DOHH2 (cell line): Measurements from ENCODE around the gene KAT6B.
"Not testable (repeated sequence)": the region's sequence is repeated elsewhere in the genome, so short reads cannot be mapped to it uniquely, and the experiment has no call there.

Experiments
- H3F3A ChIP-seq: fragments of 200-600 bp; sonication (generic), shearing (Covaris generic); 2 replicates; pipeline ENCODE4 v1.6.0; 2016; ENCODE audit warnings: antibody characterized with exemption, mild to moderate bottlenecking; ENCODE audit not compliant: control insufficient read depth, insufficient read depth
- H3K27ac ChIP-seq: fragments of 200-600 bp; sonication (generic); 2 replicates; pipeline ENCODE4 v1.5.1; 2014; ENCODE audit warnings: low read depth, mild to moderate bottlenecking, low read length, moderate library complexity
- H3K27me3 ChIP-seq: fragments of 200-600 bp; sonication (generic); 2 replicates; pipeline ENCODE4 v1.6.1; 2014; ENCODE audit warnings: mild to moderate bottlenecking, low read length, mixed read lengths; ENCODE audit not compliant: control insufficient read depth
- H3K36me3 ChIP-seq: fragments of 200-600 bp; sonication (generic); 2 replicates; pipeline ENCODE4 v1.6.1; 2014; ENCODE audit warnings: mild to moderate bottlenecking, low read length, moderate library complexity, mixed read lengths; ENCODE audit not compliant: control insufficient read depth
- H3K4me1 ChIP-seq: fragments of 200-600 bp; sonication (generic); 2 replicates; pipeline ENCODE4 v1.6.1; 2014; ENCODE audit warnings: mild to moderate bottlenecking, low read length, mixed read lengths; ENCODE audit not compliant: control insufficient read depth
- H3K4me2 ChIP-seq: fragments of 200-600 bp; sonication (generic); 2 replicates; pipeline ENCODE4 v1.6.0; 2014; ENCODE audit warnings: mild to moderate bottlenecking, low read length, moderate library complexity
- H3K4me3 ChIP-seq: fragments of 200-600 bp; sonication (generic); 2 replicates; pipeline ENCODE4 v1.5.1; 2014; ENCODE audit warnings: mild to moderate bottlenecking, low read length, mixed read lengths
- H3K79me2 ChIP-seq: fragments of 200-600 bp; sonication (generic); 2 replicates; pipeline ENCODE4 v1.6.1; 2014; ENCODE audit warnings: mild to moderate bottlenecking, low read length, mixed read lengths; ENCODE audit not compliant: control insufficient read depth
- H3K9me2 ChIP-seq: fragments of 200-600 bp; sonication (generic); replicated peaks from 2 replicates; pipeline ENCODE4 v1.6.1; 2014; ENCODE audit warnings: mild to moderate bottlenecking, low read length, mixed read lengths; ENCODE audit not compliant: control insufficient read depth
- H3K9me3 ChIP-seq: fragments of 200-600 bp; sonication (generic); 2 replicates; pipeline ENCODE4 v1.6.1; 2014; ENCODE audit warnings: antibody characterized with exemption, low read length, mixed read lengths; ENCODE audit not compliant: control insufficient read depth, insufficient read depth
- H4K20me1 ChIP-seq: fragments of 200-600 bp; sonication (generic); 2 replicates; pipeline ENCODE4 v1.6.0; 2014; ENCODE audit warnings: low read depth, mild to moderate bottlenecking, antibody characterized with exemption, low read length, moderate library complexity; ENCODE audit not compliant: control insufficient read depth, insufficient read depth
- CTCF ChIP-seq: fragments of 200-600 bp; sonication (generic); IDR thresholded peaks from one replicate; pipeline ENCODE4 v1.5.1; 2014; ENCODE audit warnings: antibody characterized with exemption, mild to moderate bottlenecking, low read depth, low read length; ENCODE audit not compliant: poor library complexity, severe bottlenecking
- EZH2phosphoT487 ChIP-seq: fragments of 200-600 bp; sonication (generic); IDR thresholded peaks from 2 replicates; pipeline ENCODE4 v1.6.1; 2017; ENCODE audit warnings: borderline replicate concordance, mild to moderate bottlenecking, antibody characterized with exemption, low read length, moderate library complexity, mixed read lengths

The KAT6B gene

GRCh38 chr10:74875966-74876365, 49.6 kb downstream of the KAT6B start:
- Histone ChIP-seq H4K20me1 (no peaks in the 10 kb centered on the region), H3K9me2 (no peaks in the 10 kb centered on the region), H3K79me2 (peaks cover 15% of the 10 kb centered on the region), H3K27me3 (no peaks in the 10 kb centered on the region), H3F3A (no peaks in the 10 kb centered on the region), H3K4me1 (peaks cover 5% of the 10 kb centered on the region), H3K4me2 (no peak overlapping the region), H3K9me3 (no peaks in the 10 kb centered on the region), H3K36me3 (no peaks in the 10 kb centered on the region), H3K4me3 (no peak overlapping the region), H3K27ac (no peak overlapping the region)
- no peak for TF ChIP-seq CTCF
- TF ChIP-seq EZH2phosphoT487 = no peak

- not testable (repeated sequence) for H3K4me1 ChIP-seq, H3K9me2 ChIP-seq, H3K4me3 ChIP-seq, H3K36me3 ChIP-seq, H3K4me2 ChIP-seq, H3F3A ChIP-seq, H4K20me1 ChIP-seq, H3K9me3 ChIP-seq, H3K27ac ChIP-seq, H3K27me3 ChIP-seq
- peaks cover 15% of the 10 kb centered on the region for H3K79me2 ChIP-seq
These were observed 50.7 kb downstream of the KAT6B start for GRCh38 chr10:74877054-74877453.

- Histone ChIP-seq H3K9me3 (no peaks in the 10 kb centered on the region), H3K27ac (no peak overlapping the region), H3K4me2 (no peak overlapping the region), H3K4me3 (no peak overlapping the region), H3F3A (no peaks in the 10 kb centered on the region), H3K27me3 (no peaks in the 10 kb centered on the region), H3K4me1 (peaks cover 5% of the 10 kb centered on the region), H3K36me3 (no peaks in the 10 kb centered on the region), H3K79me2 (peaks cover 15% of the 10 kb centered on the region), H4K20me1 (0 out of 2 replicates have a peak, but pooled peaks cover 2% of the 10 kb centered on the region), H3K9me2 (no peaks in the 10 kb centered on the region)
- TF ChIP-seq EZH2phosphoT487 (no peak), CTCF (no peak)
These were observed 51.5 kb downstream of the KAT6B start for GRCh38 chr10:74877898-74878297.

- 0 out of 2 replicates have a peak, but pooled peaks cover 11% of the 10 kb centered on the region for H3K79me2 ChIP-seq
- TF ChIP-seq CTCF = no peak
- no peak for TF ChIP-seq EZH2phosphoT487
- H3K4me3 ChIP-seq = no peak overlapping the region
- H3K4me1 ChIP-seq = no peaks in the 10 kb centered on the region
- H3K9me2 ChIP-seq = no peaks in the 10 kb centered on the region
- no peaks in the 10 kb centered on the region for H3K9me3 ChIP-seq
- H3K4me2 ChIP-seq = no peak overlapping the region
- H3K27me3 ChIP-seq = no peaks in the 10 kb centered on the region
- 0 out of 2 replicates have a peak, but pooled peaks cover 2% of the 10 kb centered on the region for H4K20me1 ChIP-seq
- H3F3A ChIP-seq = no peaks in the 10 kb centered on the region
- H3K27ac ChIP-seq = no peak overlapping the region
- H3K36me3 ChIP-seq = no peaks in the 10 kb centered on the region
These were observed 53.6 kb downstream of the KAT6B start for GRCh38 chr10:74880041-74880440.
